Sigmoid colon (tissue), 7 donors: ENCODE data around the gene BCAT1. TPM values are rescaled to one million over a fixed set of nuclear protein-coding genes. Genes with fewer than 3 reads are reported as not detected.

Experiments
- DNase-seq: peaks from one replicate; pipeline ENCODE4 v3.0.0-alpha.2; 2019
- H3K27ac ChIP-seq, 4 donors: fragments of 200-600 bp; sonication (generic); one replicate each; pipeline ENCODE4 v1.5.1; 2016 to 2019; ENCODE audit warnings: mild to moderate bottlenecking in 1 of 4
- H3K27me3 ChIP-seq, 3 donors: fragments of 200-600 bp; sonication (generic); one replicate each; pipeline ENCODE4 v1.5.1; 2019; ENCODE audit warnings: mild to moderate bottlenecking in 1 of 3
- H3K36me3 ChIP-seq, 4 donors: fragments of 200-600 bp; sonication (generic); one replicate each; pipeline ENCODE4 v1.5.1; 2016 to 2019
- H3K4me1 ChIP-seq, 4 donors: fragments of 200-600 bp; sonication (generic); one replicate each; pipeline ENCODE4 v1.5.1; 2017 to 2019
- H3K4me3 ChIP-seq, 4 donors: fragments of 200-600 bp; sonication (generic); one replicate each; pipeline ENCODE4 v1.5.1; 2017 to 2019; ENCODE audit warnings: mild to moderate bottlenecking in 2 of 4, moderate library complexity in 1 of 4
- H3K9me3 ChIP-seq, 4 donors: fragments of 200-600 bp in 3 of 4; sonication (generic) in 3 of 4; one replicate each; pipeline versions ENCODE4 v1.5.1 to v1.6.1; 2013 to 2019
- CTCF ChIP-seq, 4 experiments: fragments of 450-650 bp in 3 of 4; fragments of 200-600 bp in 1 of 4; IDR thresholded peaks; one replicate each; pipeline ENCODE4 v1.5.1; 2016 to 2019; ENCODE audit warnings: antibody characterized with exemption in 4 of 4, mild to moderate bottlenecking in 3 of 4, moderate library complexity in 2 of 4
- EP300 ChIP-seq, 4 donors: sonication (generic); formaldehyde crosslinking; IDR thresholded peaks; one replicate each; pipeline ENCODE4 v1.6.1; 2017; ENCODE audit warnings: antibody characterized with exemption in 4 of 4
- POLR2A ChIP-seq, 2 donors: fragments of 450-650 bp; IDR thresholded peaks; one replicate each; pipeline ENCODE4 v1.6.1; 2016; ENCODE audit warnings: antibody characterized with exemption in 2 of 2, mild to moderate bottlenecking in 2 of 2, moderate library complexity in 2 of 2
- POLR2AphosphoS5 ChIP-seq, 4 donors: sonication (generic); formaldehyde crosslinking; IDR thresholded peaks; one replicate each; pipeline ENCODE4 v1.6.1; 2017; ENCODE audit warnings: antibody characterized with exemption in 4 of 4
- WGBS, 2 donors: extraction: QIAGEN DNeasy Blood & Tissue Kit; methylation state at CpG; one replicate each; pipeline ENCODE4 v1.1.7; 2013; 5-methylcytosine and 5-hydroxymethylcytosine counted together
- intact Hi-C: fragments of 100-400 bp; cut with DNase I; formaldehyde crosslinking; loops from one replicate; pipeline ENCODE4 v1.15.1; 2023
- polyA plus RNA-seq, 3 donors: library from polyadenylated mRNA; stranded (reverse); fragments of 200-250 nt; gene quantifications; one replicate each; pipeline ENCODE4 v1.2.3, GENCODE V29; 2013
- total RNA-seq, 4 donors: library from RNA; depleted of rRNA; stranded (reverse); fragments of >200 nt; gene quantifications; one replicate each; pipeline ENCODE4 v1.1.0, GENCODE V29; 2016
- donor health status: healthy with polysubstance abuse.
- donor health status: Bipolar disorder and iron deficiency.
- donor health status: healthy.

The BCAT1 gene
- total and polyA plus RNA-seq, 7 donors, result 2.1 to 20.3 (median 12.0) TPM

DNA sequence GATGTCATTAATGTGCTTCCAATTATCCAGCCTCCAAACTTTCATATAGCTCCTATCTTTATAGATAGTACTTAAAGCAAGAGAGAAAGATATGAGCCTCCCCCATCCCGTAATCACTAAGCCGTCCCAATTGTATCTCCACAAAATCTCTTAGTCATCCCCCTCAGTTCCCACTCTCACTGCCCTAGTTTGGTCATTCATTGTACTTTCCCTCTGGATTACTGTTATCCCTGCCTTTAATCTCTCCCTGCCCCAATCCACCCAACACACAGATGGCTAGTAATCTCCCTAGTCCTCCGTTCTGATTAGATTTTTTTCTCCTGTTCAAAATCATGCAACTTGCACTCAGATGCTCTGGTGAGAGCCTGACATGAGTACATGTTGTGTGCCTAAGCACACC lies 5.4 kb upstream of the BCAT1 start:
- intact Hi-C loops, result no loop called here
- H3K36me3 ChIP-seq, result no peaks in the 10 kb centered on the region
- no peak for DNase-seq
- no peaks in the 10 kb centered on the region for H3K9me3 ChIP-seq
- H3K27ac ChIP-seq, result no peak overlapping the region
- H3K27me3 ChIP-seq, result no peaks in the 10 kb centered on the region
- TF ChIP-seq EP300 (IDR thresholded peaks at IDR 0.05) (no peak), POLR2A (IDR thresholded peaks at IDR 0.05) (no peak), CTCF (IDR thresholded peaks at IDR 0.05) (no peak), POLR2AphosphoS5 (IDR thresholded peaks at IDR 0.05) (no peak)
- peaks cover 0 to 2% (median under 1%) of the 10 kb centered on the region in 4 donors for H3K4me1 ChIP-seq
- H3K4me3 ChIP-seq, result no peak overlapping the region
- 76 to 87% methylated on average over 3 of the region's 3 CpGs for WGBS, 2 donors

GRCh38 chr12:24952389-24952788 lies 3.5 kb upstream of the BCAT1 start:
- 77 to 82% methylated on average over 1 of the region's 1 CpG for WGBS, 2 donors
- intact Hi-C loops, result no loop called here
- Histone ChIP-seq H3K27ac (no peak overlapping the region), H3K4me3 (no peak overlapping the region), H3K4me1 (peaks cover 0 to 13% (median 5%) of the 10 kb centered on the region in 4 donors), H3K36me3 (no peaks in the 10 kb centered on the region), H3K9me3 (no peaks in the 10 kb centered on the region), H3K27me3 (peaks cover 0 to 16% (median 0%) of the 10 kb centered on the region in 3 donors)
- no peak for DNase-seq
- no peak for TF ChIP-seq CTCF (IDR thresholded peaks at IDR 0.05)
- TF ChIP-seq POLR2A (IDR thresholded peaks at IDR 0.05), result no peak
- no peak for TF ChIP-seq EP300 (IDR thresholded peaks at IDR 0.05)
- TF ChIP-seq POLR2AphosphoS5 (IDR thresholded peaks at IDR 0.05), result no peak

DNA sequence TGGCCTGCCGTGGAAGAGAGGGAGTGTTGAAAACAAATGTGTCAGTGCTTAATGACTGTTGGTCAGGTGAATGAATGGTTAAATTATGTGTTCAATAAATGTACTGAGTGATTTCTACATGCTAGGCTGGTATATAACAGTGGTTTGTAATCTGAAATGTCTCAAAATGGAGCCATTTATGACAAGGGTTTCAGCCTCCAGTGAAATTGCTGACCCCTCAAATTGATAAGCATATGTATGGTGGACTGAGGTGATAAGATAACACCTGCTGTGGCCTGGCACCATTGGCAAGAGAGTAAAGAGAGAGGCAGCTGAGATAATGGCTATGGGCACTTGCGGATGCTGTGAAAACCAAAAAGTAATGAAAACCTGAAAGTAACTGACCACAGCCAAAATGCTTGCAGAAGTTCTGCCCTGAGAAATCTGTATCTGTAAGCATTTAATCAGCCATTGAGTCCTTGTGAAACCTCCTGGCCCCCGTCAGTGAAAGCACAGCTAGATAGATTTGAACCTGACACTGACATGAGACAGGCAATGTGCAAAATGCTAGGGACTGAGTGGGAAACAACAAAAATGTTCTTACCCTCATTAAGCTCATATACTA lies 1.4 kb upstream of the BCAT1 start:
- Histone ChIP-seq H3K9me3 (no peaks in the 10 kb centered on the region), H3K4me1 (peaks cover 0 to 13% (median 5%) of the 10 kb centered on the region in 4 donors), H3K4me3 (no peak overlapping the region), H3K27ac (no peak overlapping the region), H3K36me3 (no peaks in the 10 kb centered on the region), H3K27me3 (peaks cover 0 to 16% (median 0%) of the 10 kb centered on the region in 3 donors)
- 56 to 73% methylated on average over 3 of the region's 3 CpGs for WGBS, 2 donors
- no peak for DNase-seq
- TF ChIP-seq EP300 (IDR thresholded peaks at IDR 0.05) (no peak), POLR2AphosphoS5 (IDR thresholded peaks at IDR 0.05) (no peak), CTCF (IDR thresholded peaks at IDR 0.05) (no peak), POLR2A (IDR thresholded peaks at IDR 0.05) (no peak)
- intact Hi-C loops, result no loop called here

- Histone ChIP-seq H3K36me3 (no peaks in the 10 kb centered on the region), H3K9me3 (no peaks in the 10 kb centered on the region), H3K4me3 (peak overlapping the region; percentile 33 to 55 (median 48)), H3K4me1 (peaks cover 0 to 13% (median 5%) of the 10 kb centered on the region in 4 donors), H3K27ac (peak overlapping the region in 2 of 4 donors; percentile 26 to 44), H3K27me3 (peaks cover 0 to 16% (median 0%) of the 10 kb centered on the region in 3 donors)
- no peak for DNase-seq
- intact Hi-C loops, result no loop called here
- TF ChIP-seq EP300 (IDR thresholded peaks at IDR 0.05) (no peak), CTCF (IDR thresholded peaks at IDR 0.05) (no peak), POLR2AphosphoS5 (IDR thresholded peaks at IDR 0.05) (no peak), POLR2A (IDR thresholded peaks at IDR 0.05) (no peak)
- WGBS, 2 donors, result 0 to 5% methylated on average over 14 of the region's 14 CpGs
These were observed 513 bp downstream of the BCAT1 start for GRCh38 chr12:24948420-24948756.
